HCEC 1CT (cell line): ENCODE measurements around the gene EZR.

Experiments used
- DNase-seq: peaks from one replicate; pipeline ENCODE4 v3.0.0-alpha.2; 2017

Gene EZR

DNA sequence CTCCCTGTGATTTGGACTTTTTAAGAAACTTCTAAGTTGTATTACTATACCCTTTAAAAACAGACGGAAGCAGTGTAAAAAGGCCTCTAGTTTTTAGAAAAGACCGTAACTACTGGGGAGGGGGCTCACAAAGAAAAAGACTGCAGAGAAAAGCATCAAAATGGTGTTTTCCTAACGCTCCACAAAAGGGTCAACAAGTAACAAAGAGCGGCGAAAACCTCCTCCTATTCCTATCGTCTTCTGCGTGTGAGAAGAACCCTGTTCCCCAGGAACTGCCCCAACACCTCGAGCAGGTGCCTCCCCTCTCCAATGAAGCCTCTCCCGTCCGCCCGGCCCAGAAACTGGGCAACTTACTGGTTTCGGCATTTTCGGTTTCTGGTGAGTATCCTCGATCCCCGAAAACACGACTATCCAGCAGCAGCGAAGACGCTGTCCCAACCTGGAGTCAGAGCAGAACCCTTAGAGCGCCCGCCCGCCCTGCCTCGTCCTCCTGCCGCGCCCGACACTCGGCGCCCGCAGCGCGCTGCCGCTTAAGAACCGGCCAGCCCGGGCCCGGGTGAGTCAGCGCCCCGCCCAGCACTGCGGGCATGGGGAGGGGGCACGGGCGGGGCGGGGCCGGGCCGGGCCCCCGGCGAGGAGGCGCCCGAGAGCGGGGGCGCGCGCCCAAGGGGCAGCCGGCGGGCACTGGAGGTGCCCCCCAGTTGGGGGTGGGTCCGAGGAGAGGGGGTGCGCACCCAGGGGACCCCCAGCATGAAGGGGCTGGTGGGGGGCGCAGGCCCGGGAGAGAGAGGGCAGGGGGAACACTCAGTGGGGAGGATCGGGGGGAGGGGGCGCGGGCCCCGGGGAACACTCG is 1.2 kb downstream of the EZR start:
- DNase-seq: peak; percentile 74

GRCh38 chr6:158816803-158817727 is 2.1 kb downstream of the EZR start:
- DNase-seq: no peak

DNA sequence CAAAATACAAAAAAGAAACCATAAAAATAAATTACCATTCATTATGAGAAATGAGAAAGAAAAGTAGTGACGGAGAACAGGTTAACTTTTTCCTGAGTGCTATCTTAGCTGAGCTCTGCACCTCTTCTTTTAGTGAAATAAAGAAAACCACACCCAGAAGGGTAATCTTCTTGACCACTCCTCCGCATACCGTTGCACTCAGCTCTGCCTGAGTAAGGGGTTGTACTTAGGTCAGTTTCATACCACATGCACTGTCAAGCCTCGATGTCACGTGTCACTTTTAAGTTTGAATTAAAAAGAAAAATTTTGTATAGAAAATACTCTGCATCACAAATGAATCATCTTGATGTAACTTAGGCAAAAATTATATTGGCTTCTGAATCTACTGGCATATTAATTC is 2.8 kb downstream of the EZR start:
- no peak for DNase-seq

DNA sequence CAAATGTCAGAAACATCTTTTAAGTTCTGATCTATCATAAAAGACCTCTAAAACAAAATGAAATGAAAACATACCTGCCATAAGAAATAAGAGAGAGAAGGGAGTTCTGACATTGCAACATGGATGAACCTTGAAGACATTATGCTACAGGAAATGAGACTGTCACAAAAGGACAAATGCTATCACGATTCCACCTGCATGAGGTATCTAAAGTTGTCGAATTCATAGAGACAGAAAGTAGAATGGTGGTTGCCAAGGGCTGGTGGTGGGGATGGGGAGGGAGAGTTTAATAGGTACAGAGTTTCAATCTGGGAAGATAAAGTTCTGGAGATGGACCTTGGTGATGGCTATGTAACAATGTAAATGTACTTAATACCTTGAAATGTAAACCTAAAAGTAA is 3.3 kb downstream of the EZR start:
- DNase-seq: no peak

DNA sequence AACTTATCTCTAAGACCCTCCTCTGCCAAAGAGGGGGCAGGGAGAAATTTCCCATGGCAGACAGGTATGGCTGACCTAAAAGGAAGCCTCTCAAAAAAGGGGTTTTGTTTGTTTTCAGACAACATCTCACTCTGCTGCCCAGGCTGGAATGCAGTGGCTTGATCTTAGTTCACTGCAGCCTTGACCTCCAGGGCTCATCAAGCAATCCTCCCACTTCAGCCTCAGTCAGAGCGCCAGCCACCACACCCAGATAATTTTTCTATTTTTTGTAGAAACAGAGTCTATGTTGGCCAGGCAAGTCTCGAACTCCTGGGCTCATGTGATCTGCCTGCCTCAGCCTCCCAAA is 3.8 kb downstream of the EZR start:
- DNase-seq: no peak

DNA sequence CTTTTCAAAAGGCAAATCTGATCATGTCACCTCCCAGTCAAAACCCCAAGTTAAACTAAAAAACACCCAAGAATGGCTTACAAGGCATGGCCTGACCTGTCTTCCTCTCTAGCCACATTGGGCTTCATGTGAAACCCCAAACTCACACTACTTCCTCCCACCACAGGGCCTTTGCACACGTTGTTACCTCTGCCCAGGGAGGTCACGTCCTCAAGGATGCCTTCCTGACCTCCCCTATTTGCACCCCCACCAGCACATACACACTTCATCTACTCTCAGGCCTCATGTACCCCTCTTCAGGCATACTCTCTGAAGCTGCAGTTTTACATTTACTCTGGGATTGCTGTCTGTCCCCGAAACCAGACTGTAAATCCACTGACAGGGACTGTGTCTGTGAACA is 6.1 kb downstream of the EZR start:
- no peak for DNase-seq

- DNase-seq: no peak
These were observed 6.6 kb downstream of the EZR start for GRCh38 chr6:158812611-158813010.

GRCh38 chr6:158810155-158811095 is 8.7 kb downstream of the EZR start:
- no peak for DNase-seq

- no peak for DNase-seq
These were observed 10.1 kb downstream of the EZR start for GRCh38 chr6:158808941-158809678.

- no peak for DNase-seq
These were observed 10.7 kb downstream of the EZR start for GRCh38 chr6:158808442-158808833.

GRCh38 chr6:158807515-158808441 is 11.4 kb downstream of the EZR start:
- DNase-seq: no peak

GRCh38 chr6:158805698-158806377 is 13.3 kb downstream of the EZR start:
- DNase-seq: no peak

DNA sequence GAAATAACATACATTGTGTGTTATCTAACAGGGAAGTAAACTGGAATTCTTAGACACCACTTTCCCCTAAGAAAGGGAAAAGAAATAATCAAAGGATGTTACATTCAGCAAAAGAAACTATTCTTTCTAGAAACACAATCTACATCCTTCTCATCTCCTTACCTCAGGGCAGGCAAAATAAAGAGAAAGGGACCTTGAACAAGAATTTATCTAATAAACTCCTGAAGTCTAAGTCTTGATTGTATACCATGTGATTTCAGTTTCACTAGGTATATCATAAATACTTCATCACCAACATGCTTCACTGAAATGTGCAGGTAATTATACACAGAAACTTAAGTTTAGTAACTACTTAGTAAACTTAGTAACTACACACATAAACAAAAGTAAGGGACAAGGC is 15.0 kb downstream of the EZR start:
- no peak for DNase-seq

DNA sequence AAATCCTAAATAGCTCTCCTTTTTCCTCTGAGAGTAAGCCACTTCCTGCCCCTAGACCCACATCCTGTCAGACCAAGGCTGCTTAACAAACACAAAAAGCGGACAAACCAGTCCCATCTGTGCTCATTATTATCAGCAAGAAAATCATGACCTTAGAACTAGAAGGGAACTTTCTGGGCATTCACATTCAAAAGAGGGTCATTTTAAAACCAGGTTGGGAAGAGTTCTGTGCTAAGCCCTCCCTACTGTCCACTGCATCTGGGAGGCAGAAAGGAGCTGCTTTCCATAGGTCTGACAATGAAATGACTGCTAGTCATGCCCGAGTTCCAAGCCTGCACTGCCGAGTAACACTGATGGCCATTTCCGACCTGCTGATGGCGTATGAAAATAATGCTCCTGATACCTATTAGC is 15.4 kb downstream of the EZR start:
- peak; percentile 9 for DNase-seq

DNA sequence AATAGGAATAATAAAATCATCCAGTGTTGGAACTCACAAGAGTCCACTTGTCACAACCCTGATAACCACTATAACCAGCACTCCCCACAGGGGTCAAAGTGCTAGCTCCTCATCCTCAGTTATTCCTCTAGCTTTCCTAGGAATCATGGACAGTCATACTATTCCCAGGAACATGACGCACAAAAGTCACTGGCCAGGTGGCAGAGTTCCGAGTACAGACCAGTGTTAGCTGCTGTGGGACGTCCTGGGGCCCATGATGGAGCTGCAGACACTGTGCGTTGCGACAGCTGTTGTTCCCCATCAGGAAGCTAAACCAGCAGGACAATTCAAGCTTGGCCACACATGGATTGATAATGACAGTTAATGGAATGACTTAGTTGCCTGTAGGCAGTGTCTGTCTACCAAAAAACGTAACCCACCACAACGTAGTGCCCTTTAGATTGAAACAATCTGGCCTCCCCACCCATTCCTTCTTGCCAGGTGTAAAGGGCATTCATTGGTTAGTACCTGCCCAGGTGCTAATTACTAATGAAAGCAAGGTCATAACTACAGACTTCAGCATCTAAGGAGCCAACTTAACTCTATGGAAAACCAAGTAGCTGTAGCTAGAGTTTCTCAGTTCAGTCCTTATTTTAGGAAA is 17.4 kb downstream of the EZR start:
- DNase-seq: no peak

- no peak for DNase-seq
These were observed 19.9 kb downstream of the EZR start for GRCh38 chr6:158799051-158799792.

DNA sequence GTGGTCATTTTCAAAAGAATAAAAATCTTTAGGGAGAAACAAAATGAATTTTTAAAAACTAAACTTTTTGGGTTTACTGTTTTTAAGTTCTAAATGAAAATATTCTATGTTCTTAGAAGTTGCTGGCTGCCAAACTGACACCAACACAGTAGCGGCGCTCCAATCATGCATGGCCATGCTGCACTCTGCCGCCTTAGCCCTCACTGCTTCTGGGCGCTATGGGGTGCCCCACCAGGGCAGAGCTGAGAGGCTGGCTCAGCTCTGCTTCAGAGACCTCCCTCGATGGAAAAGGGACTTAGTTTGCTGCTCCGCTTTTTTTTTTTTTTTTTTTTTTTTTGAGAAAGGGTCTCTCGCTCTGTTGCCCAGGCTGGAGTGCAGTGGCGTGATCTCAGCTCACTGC is 20.9 kb downstream of the EZR start:
- no peak for DNase-seq

DNA sequence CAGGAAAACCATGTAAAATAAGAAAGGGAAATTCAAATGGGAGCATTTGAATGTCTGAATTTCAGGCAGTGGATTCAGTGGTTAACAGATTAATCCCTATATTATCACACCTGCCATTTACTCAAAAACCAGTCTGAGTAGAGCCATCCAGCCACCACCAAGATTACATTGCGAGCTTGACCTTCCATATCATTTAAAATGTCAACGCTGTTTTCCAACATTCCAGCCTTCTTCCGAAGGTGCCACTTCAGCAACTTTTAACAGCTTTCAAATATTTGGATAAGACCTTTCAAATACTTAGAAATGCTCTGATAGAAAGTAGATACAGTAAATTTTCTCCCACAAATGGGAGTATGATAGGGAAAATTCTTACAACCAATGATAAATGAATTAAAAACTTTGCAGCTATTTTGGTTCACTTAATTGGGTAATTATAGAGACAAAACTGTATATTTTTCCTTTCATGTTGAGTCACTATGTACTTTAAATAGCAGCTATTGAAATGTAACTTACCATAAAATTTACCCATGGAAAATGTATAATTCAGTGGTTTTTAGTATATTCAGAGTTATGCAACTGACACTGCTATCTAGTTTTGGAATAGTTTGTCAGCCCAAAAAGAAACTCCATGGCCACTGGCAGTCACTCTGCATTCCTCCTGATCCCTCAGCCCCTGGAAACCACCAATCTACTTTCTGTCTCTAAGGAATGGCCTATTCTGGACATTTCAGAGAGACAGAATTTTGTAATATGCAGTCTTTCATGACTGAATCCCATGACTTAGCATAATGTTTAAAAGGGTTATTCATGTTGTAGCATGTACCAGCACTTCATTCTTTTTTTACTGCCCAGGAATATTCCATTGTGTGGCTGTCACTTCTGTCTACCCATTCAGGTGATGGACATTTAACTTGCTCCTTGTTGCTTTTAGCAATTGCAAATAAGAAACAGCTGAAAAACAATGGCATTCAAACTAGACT is 21.5 kb downstream of the EZR start:
- DNase-seq: no peak
